Sigmoid colon (tissue), 4 donors: ENCODE data around the gene MTX2.

Experiments used
- CTCF ChIP-seq, 4 experiments: fragments of 450-650 bp in 3 of 4; fragments of 200-600 bp in 1 of 4; IDR thresholded peaks; one replicate each; pipeline ENCODE4 v1.5.1; 2016 to 2019; ENCODE audit warnings: antibody characterized with exemption in 4 of 4, mild to moderate bottlenecking in 3 of 4, moderate library complexity in 2 of 4
- EP300 ChIP-seq, 4 donors: sonication (generic); formaldehyde crosslinking; IDR thresholded peaks; one replicate each; pipeline ENCODE4 v1.6.1; 2017; ENCODE audit warnings: antibody characterized with exemption in 4 of 4
- POLR2A ChIP-seq, 2 donors: fragments of 450-650 bp; IDR thresholded peaks; one replicate each; pipeline ENCODE4 v1.6.1; 2016; ENCODE audit warnings: antibody characterized with exemption in 2 of 2, mild to moderate bottlenecking in 2 of 2, moderate library complexity in 2 of 2
- POLR2AphosphoS5 ChIP-seq, 4 donors: sonication (generic); formaldehyde crosslinking; IDR thresholded peaks; one replicate each; pipeline ENCODE4 v1.6.1; 2017; ENCODE audit warnings: antibody characterized with exemption in 4 of 4

- TF ChIP-seq EP300 (IDR thresholded peaks at IDR 0.05): no peak
- no peak for TF ChIP-seq CTCF (IDR thresholded peaks at IDR 0.05)
- TF ChIP-seq POLR2AphosphoS5 (IDR thresholded peaks at IDR 0.05): no peak
- TF ChIP-seq POLR2A (IDR thresholded peaks at IDR 0.05): no peak
Measured at GRCh38 chr2:176234156-176234555, 35.1 kb upstream of the MTX2 start.
